HG02943 (cell line): ENCODE data around the gene BTBD19.
"Not testable (repeated sequence)": the region's sequence is repeated elsewhere in the genome, so short reads cannot be mapped to it uniquely, and the experiment has no call there.

ENCODE experiments used
- ATAC-seq: cut with Tn5 transposase; IDR thresholded peaks from one replicate; pipeline ENCODE4 v1.9.1; 2021; ENCODE audit warnings: mild to moderate bottlenecking, low read depth, moderate library complexity; ENCODE audit not compliant: unreplicated experiment

Gene BTBD19

GRCh38 chr1:44827197-44828002 lies 19.1 kb downstream of the BTBD19 start:
- ATAC-seq: no peak

- no peak for ATAC-seq
Observed at GRCh38 chr1:44828003-44828651, 19.8 kb downstream of the BTBD19 start.

GRCh38 chr1:44828841-44829440 lies 20.6 kb downstream of the BTBD19 start:
- ATAC-seq: no peak

GRCh38 chr1:44829506-44830384 lies 21.4 kb downstream of the BTBD19 start:
- ATAC-seq: no peak

GRCh38 chr1:44830900-44831304 lies 22.6 kb downstream of the BTBD19 start:
- ATAC-seq: no peak

- no peak for ATAC-seq
Observed at GRCh38 chr1:44831516-44831915, 23.2 kb downstream of the BTBD19 start.

GRCh38 chr1:44832056-44832705 lies 23.9 kb downstream of the BTBD19 start:
- ATAC-seq: no peak

- no peak for ATAC-seq
Observed at GRCh38 chr1:44834328-44834727, 26.0 kb downstream of the BTBD19 start.

- no peak for ATAC-seq
Observed at GRCh38 chr1:44835738-44836675, 27.7 kb downstream of the BTBD19 start.

- ATAC-seq: not testable (repeated sequence)
Observed at GRCh38 chr1:44838294-44838693, 30.0 kb downstream of the BTBD19 start.

GRCh38 chr1:44839576-44839975 lies 31.3 kb downstream of the BTBD19 start:
- ATAC-seq: no peak

- no peak for ATAC-seq
Observed at GRCh38 chr1:44842486-44842861, 34.2 kb downstream of the BTBD19 start.

GRCh38 chr1:44842862-44843655 lies 34.7 kb downstream of the BTBD19 start, which contains the start of gene PTCH2:
PTCH2 (minus strand) TSS chr1:44843253; CDS start chr1:44842932, 321 bp downstream.
- no peak for ATAC-seq

GRCh38 chr1:44846985-44847384 lies 38.7 kb downstream of the BTBD19 start:
- ATAC-seq: no peak

GRCh38 chr1:44847845-44848244 lies 39.5 kb downstream of the BTBD19 start:
- no peak for ATAC-seq

GRCh38 chr1:44848456-44849181 lies 40.3 kb downstream of the BTBD19 start:
- no peak for ATAC-seq

- no peak for ATAC-seq
Observed at GRCh38 chr1:44849575-44850132, 41.3 kb downstream of the BTBD19 start.
